Muscle layer of colon (tissue), 2 donors: Measurements from ENCODE around the gene CYB561D1.

ENCODE experiments used
- H3K27ac ChIP-seq: one replicate; pipeline ENCODE4 v1.7.0; 2013; ENCODE audit warnings: low read depth, mild to moderate bottlenecking, low read length, moderate library complexity
- H3K27me3 ChIP-seq, 2 donors: one replicate each; pipeline ENCODE4 v1.7.0; 2013; ENCODE audit warnings: low read length in 2 of 2, mild to moderate bottlenecking in 2 of 2; ENCODE audit not compliant: insufficient read depth in 2 of 2, control insufficient read depth in 1 of 2
- H3K36me3 ChIP-seq: one replicate; pipeline ENCODE4 v1.7.0; 2013; ENCODE audit warnings: mild to moderate bottlenecking, low read length; ENCODE audit not compliant: insufficient read depth
- H3K4me1 ChIP-seq: one replicate; pipeline ENCODE4 v1.7.0; 2013; ENCODE audit warnings: mild to moderate bottlenecking, low read length; ENCODE audit not compliant: insufficient read depth
- H3K4me3 ChIP-seq, 2 donors: one replicate each; pipeline ENCODE4 v1.7.0; 2013; ENCODE audit warnings: low read length in 2 of 2, low read depth in 1 of 2, mild to moderate bottlenecking in 1 of 2, moderate library complexity in 1 of 2
- H3K9ac ChIP-seq: one replicate; pipeline ENCODE4 v1.7.0; 2013; ENCODE audit warnings: low read length
- H3K9me3 ChIP-seq: one replicate; pipeline ENCODE4 v1.7.0; 2013; ENCODE audit warnings: mild to moderate bottlenecking, low read length
- donor health status: abdominal sarcoma.
- donor health status: Adenocarcinoma of cecum.

Gene CYB561D1

GRCh38 chr1:109547463-109548320, 53.8 kb downstream of the CYB561D1 start:
- Histone ChIP-seq H3K27ac (peak overlapping the region; percentile 94), H3K4me1 (peaks cover 24% of the 10 kb centered on the region), H3K4me3 (peak overlapping the region; percentile 69 to 93), H3K27me3 (no peaks in the 10 kb centered on the region), H3K36me3 (no peaks in the 10 kb centered on the region), H3K9ac (peak overlapping the region; percentile 97), H3K9me3 (no peaks in the 10 kb centered on the region)

- H3K9me3 ChIP-seq, result no peaks in the 10 kb centered on the region
- no peaks in the 10 kb centered on the region for H3K27me3 ChIP-seq
- peaks cover 24% of the 10 kb centered on the region for H3K4me1 ChIP-seq
- H3K4me3 ChIP-seq, result peak within 1 kb of the TSS; percentile 69 to 93
- peak within 1 kb of the TSS; percentile 94 for H3K27ac ChIP-seq
- H3K36me3 ChIP-seq, result no peaks in the 10 kb centered on the region
- H3K9ac ChIP-seq, result peak within 1 kb of the TSS; percentile 97
Measured at GRCh38 chr1:109548321-109549267, 54.7 kb downstream of the CYB561D1 start, which contains the start of gene GNAI3. TSS of gene GNAI3 (plus strand) at chr1:109548615. CDS start at chr1:109548721, 106 bp downstream.
